Thoracic aorta endothelial cell (primary cell): ENCODE data around the gene TRMT10B. TPM values are rescaled to one million over a fixed set of nuclear protein-coding genes. Genes with fewer than 3 reads are reported as not detected.

Experiments
- total RNA-seq: library from RNA; depleted of rRNA; stranded (reverse); fragments of >200 nt; gene quantifications from 2 replicates; pipeline ENCODE4 v1.2.3, GENCODE V29; 2012

TRMT10B gene, protein sequence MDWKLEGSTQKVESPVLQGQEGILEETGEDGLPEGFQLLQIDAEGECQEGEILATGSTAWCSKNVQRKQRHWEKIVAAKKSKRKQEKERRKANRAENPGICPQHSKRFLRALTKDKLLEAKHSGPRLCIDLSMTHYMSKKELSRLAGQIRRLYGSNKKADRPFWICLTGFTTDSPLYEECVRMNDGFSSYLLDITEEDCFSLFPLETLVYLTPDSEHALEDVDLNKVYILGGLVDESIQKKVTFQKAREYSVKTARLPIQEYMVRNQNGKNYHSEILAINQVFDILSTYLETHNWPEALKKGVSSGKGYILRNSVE
- total RNA-seq = 3.1 and 3.4 TPM in 2 replicates

DNA sequence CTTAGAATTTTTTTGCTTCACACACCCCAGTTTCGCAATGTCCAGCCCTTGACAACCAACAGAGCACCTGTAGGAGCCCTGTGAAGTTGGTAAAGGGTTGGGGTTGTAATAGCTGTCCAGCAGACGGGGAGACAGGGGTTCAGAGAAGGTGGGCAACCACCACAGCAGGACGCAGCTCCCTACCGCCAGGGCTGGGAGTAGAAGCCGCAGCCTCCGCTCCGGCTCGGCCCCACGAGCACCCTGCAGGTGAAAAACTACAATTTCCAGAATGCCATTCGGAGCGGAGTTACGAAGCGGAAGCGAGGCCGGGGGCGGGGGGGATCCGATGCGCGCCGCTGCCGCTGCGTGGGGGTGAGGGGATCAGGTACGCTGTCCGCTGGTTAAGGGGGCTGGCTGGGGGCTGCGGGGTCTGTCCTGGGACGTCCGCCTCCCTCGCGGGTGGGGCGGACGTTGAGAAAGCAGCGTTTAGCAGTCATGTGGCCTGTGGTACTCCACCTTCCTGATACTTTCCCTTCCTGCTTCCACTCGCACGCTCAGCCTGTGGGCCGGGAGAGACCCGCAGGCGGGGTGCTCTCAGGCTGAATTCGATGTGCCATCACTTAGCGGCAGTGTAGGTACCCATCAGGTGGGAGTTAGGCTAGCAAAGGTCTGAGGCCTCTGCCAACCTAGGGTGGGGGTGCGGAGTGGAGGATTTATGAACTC lies at the start of gene TRMT10B:
TSS of gene TRMT10B (plus strand) at position 317 of the 702 bp plus-strand sequence. CDS start 8,127 bp downstream, outside the sequence.

GRCh38 chr9:37784616-37785483 lies 31.2 kb downstream of the TRMT10B start, which contains the start of gene EXOSC3:
Gene EXOSC3, minus strand, starts transcription at chr9:37785064. Its CDS starts 20 bp downstream, at chr9:37785044.

DNA sequence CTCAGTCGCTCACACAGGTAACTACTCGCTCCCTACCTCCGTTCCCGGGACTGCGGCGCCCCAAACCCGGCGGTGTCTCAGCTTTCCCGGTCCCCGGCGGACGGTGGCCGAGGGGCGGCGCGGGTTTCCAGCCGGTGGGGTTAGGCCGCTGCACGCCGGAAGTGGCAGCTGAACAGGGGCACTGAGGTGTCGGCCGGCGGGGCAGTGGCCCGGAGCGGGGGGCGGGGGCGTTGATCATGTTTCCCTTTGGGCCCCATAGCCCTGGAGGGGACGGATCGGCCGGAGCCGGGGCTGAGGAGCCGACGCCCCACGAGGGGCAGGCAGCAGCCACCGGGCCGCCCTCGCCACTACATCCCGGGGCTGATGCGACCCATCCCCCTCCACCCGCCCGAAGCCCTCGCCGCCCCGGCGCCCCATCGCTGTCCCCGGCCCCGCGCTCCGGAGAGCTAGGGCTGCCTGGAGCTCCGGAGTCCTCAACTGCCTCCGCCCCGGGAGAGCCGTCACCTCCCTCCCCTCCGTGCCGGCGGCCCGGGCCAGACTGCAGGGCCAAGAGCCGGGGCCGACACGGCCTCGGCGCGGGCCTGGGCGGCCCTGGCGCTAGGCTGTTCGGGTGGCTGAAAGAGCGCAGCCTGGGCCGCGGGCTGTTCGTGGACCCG lies 47.2 kb downstream of the TRMT10B start, which contains the start of gene DCAF10:
TSS of gene DCAF10 (plus strand) at position 167 of the 656 bp plus-strand sequence. CDS start at position 237, 70 bp downstream.

Other genes with a start within 250 kb of the TRMT10B start
- gene FBXO10, start 177.4 kb upstream of the TRMT10B start, total RNA-seq = 9.5 and 9.8 TPM in 2 replicates
- gene TOMM5, start 161.2 kb upstream of the TRMT10B start, total RNA-seq = 218 and 229 TPM in 2 replicates
- gene FRMPD1, start 102.9 kb upstream of the TRMT10B start, total RNA-seq = not detected in 2 replicates
- 31.6 and 31.7 TPM in 2 replicates for gene EXOSC3, start 31.3 kb downstream of the TRMT10B start, total RNA-seq
- 29.7 and 31.2 TPM in 2 replicates for gene DCAF10, start 47.0 kb downstream of the TRMT10B start, total RNA-seq
- 63.7 and 75.8 TPM in 2 replicates for gene SLC25A51, start 150.3 kb downstream of the TRMT10B start, total RNA-seq